Vagina (tissue), 2 donors: ENCODE data around the gene JOSD2.

Experiments used
- CTCF ChIP-seq, 3 experiments: fragments of 450-650 bp in 2 of 3; fragments of 200-600 bp in 1 of 3; sonication (generic) in 1 of 3; IDR thresholded peaks; one replicate each; pipeline ENCODE4 v1.5.1; 2017 to 2019; ENCODE audit warnings: antibody characterized with exemption in 3 of 3, mild to moderate bottlenecking in 2 of 3, moderate library complexity in 2 of 3
- POLR2A ChIP-seq, 2 donors: fragments of 450-650 bp; IDR thresholded peaks; one replicate each; pipeline ENCODE4 v1.6.1; 2017; ENCODE audit warnings: antibody characterized with exemption in 2 of 2, mild to moderate bottlenecking in 2 of 2, moderate library complexity in 2 of 2
- POLR2AphosphoS5 ChIP-seq, 2 donors: sonication (generic); formaldehyde crosslinking; IDR thresholded peaks; one replicate each; pipeline ENCODE4 v1.9.0; 2017; ENCODE audit warnings: antibody characterized with exemption in 2 of 2, mild to moderate bottlenecking in 2 of 2, low read depth in 1 of 2; ENCODE audit not compliant: insufficient read depth in 1 of 2

GRCh38 chr19:50508843-50509190 is 2.2 kb downstream of the JOSD2 start:
- TF ChIP-seq CTCF (IDR thresholded peaks at IDR 0.05) = no peak
- TF ChIP-seq POLR2A (IDR thresholded peaks at IDR 0.05) = no peak
- no peak for TF ChIP-seq POLR2AphosphoS5 (IDR thresholded peaks at IDR 0.05; ENCODE audit: insufficient read depth in 1 of 2, low read depth in 1 of 2)
